Fibroblast of lung (primary cell): ENCODE results near the gene FHIT. TPM values are rescaled to one million over a fixed set of nuclear protein-coding genes. Genes with fewer than 3 reads are reported as not detected.

Source experiments
- DNase-seq, 2 donors: peaks; one replicate each; pipeline versions ENCODE4 v3.0.0 to v3.0.0-alpha.2; 2010; ENCODE audit warnings: low read depth in 2 of 2
- H2AFZ ChIP-seq: 2 replicates; pipeline ENCODE4 v1.5.1; 2012; ENCODE audit warnings: low read length, control low read depth, inconsistent platforms
- H3K27ac ChIP-seq: 2 replicates; pipeline ENCODE4 v1.5.1; 2011; ENCODE audit warnings: low read length, control low read depth; ENCODE audit not compliant: insufficient read depth
- H3K27me3 ChIP-seq: 2 replicates; pipeline ENCODE4 v1.5.1; 2011; ENCODE audit warnings: mild to moderate bottlenecking, low read length; ENCODE audit not compliant: control insufficient read depth, insufficient read depth
- H3K36me3 ChIP-seq: 2 replicates; pipeline ENCODE4 v1.5.1; 2011; ENCODE audit warnings: low read length; ENCODE audit not compliant: control insufficient read depth, insufficient read depth
- H3K4me1 ChIP-seq: 2 replicates; pipeline ENCODE4 v1.5.1; 2011; ENCODE audit warnings: low read length; ENCODE audit not compliant: control insufficient read depth, insufficient read depth; ENCODE audit errors: extremely low read depth
- H3K4me2 ChIP-seq: 2 replicates; pipeline ENCODE4 v1.5.1; 2011; ENCODE audit warnings: low read length, control low read depth; ENCODE audit not compliant: insufficient read depth; ENCODE audit errors: extremely low read depth
- H3K4me3 ChIP-seq, 4 experiments: fragments of 200-600 bp in 1 of 4; sonication (generic) in 1 of 4; replicated peaks in 1 of 4; 2 replicates each; pipeline ENCODE4 v1.5.1; 2011 to 2016; ENCODE audit warnings: low read length in 4 of 4, low read depth in 3 of 4, mild to moderate bottlenecking in 3 of 4, control low read depth in 2 of 4, inconsistent platforms in 1 of 4, mixed read lengths in 1 of 4; ENCODE audit not compliant: insufficient read depth in 1 of 4; ENCODE audit errors: control extremely low read depth in 1 of 4
- H3K79me2 ChIP-seq: 2 replicates; pipeline ENCODE4 v1.5.1; 2012; ENCODE audit warnings: mild to moderate bottlenecking, low read length, inconsistent platforms; ENCODE audit not compliant: control insufficient read depth, insufficient read depth
- H3K9ac ChIP-seq: 2 replicates; pipeline ENCODE4 v1.5.1; 2011; ENCODE audit warnings: mild to moderate bottlenecking, low read length, control low read depth; ENCODE audit not compliant: insufficient read depth
- H3K9me3 ChIP-seq: 2 replicates; pipeline ENCODE4 v1.5.1; 2012; ENCODE audit warnings: low read depth, low read length; ENCODE audit not compliant: control insufficient read depth, insufficient read depth
- H4K20me1 ChIP-seq: 2 replicates; pipeline ENCODE4 v1.5.1; 2011; ENCODE audit warnings: low read length; ENCODE audit not compliant: control insufficient read depth, insufficient read depth; ENCODE audit errors: extremely low read depth
- CTCF ChIP-seq, 2 donors: IDR thresholded peaks in 1 of 2; conservative IDR thresholded peaks in 1 of 2; 1 replicate in 1 of 2; 2 replicates in 1 of 2; pipeline ENCODE4 v1.5.1; 2011 to 2012; ENCODE audit warnings: low read length in 2 of 2, control low read depth in 1 of 2, inconsistent platforms in 1 of 2, low read depth in 1 of 2, mild to moderate bottlenecking in 1 of 2
- EZH2 ChIP-seq: IDR thresholded peaks from 2 replicates; pipeline ENCODE4 v1.5.1; 2012; ENCODE audit warnings: low read length, control low read depth, mild to moderate bottlenecking; ENCODE audit errors: missing control alignments
- polyA plus RNA-seq, 2 donors: library from polyadenylated mRNA; depleted of rRNA in 1 of 2; stranded (reverse) in 1 of 2; unstranded in 1 of 2; fragments of >200 nt; gene quantifications; 2 replicates each; pipeline ENCODE4 v1.2.1, GENCODE V29; 2011 to 2012; ENCODE audit warnings: missing spikeins in 1 of 2
- total RNA-seq: library from RNA; depleted of rRNA; stranded (reverse); fragments of >200 nt; gene quantifications from 2 replicates; pipeline ENCODE4 v1.2.1, GENCODE V29; 2014

The FHIT gene
- total and polyA plus RNA-seq, 2 donors (not counting 1 experiment from before 2014, with no cell fraction given) = 0.79 to 2.1 TPM

GRCh38 chr3:59994732-59995304, 1256.4 kb downstream of the FHIT start:
- TF ChIP-seq EZH2 (no peak), CTCF (conservative IDR thresholded peaks at IDR 0.05 in 1 of 2, IDR thresholded peaks at IDR 0.05 in 1 of 2; ENCODE audit: low read depth in 1 of 2, low read length in 2 of 2) (no peak)
- no peak for DNase-seq
- Histone ChIP-seq H3K27me3 (no peaks in the 10 kb centered on the region), H3K36me3 (no peaks in the 10 kb centered on the region), H2AFZ (no peak overlapping the region), H3K4me1 (no peaks in the 10 kb centered on the region), H3K9ac (no peak overlapping the region), H3K4me2 (no peak overlapping the region), H3K4me3 (no peak overlapping the region), H4K20me1 (no peaks in the 10 kb centered on the region), H3K79me2 (no peaks in the 10 kb centered on the region), H3K27ac (no peak overlapping the region), H3K9me3 (no peaks in the 10 kb centered on the region)

- H3K27me3 ChIP-seq = no peaks in the 10 kb centered on the region
- H3K36me3 ChIP-seq = no peaks in the 10 kb centered on the region
- no peaks in the 10 kb centered on the region for H3K9me3 ChIP-seq
- no peaks in the 10 kb centered on the region for H3K4me1 ChIP-seq
- TF ChIP-seq CTCF (conservative IDR thresholded peaks at IDR 0.05 in 1 of 2, IDR thresholded peaks at IDR 0.05 in 1 of 2; ENCODE audit: low read depth in 1 of 2, low read length in 2 of 2) = no peak
- TF ChIP-seq EZH2 = no peak
- H2AFZ ChIP-seq = no peak overlapping the region
- no peak overlapping the region for H3K4me3 ChIP-seq
- no peaks in the 10 kb centered on the region for H4K20me1 ChIP-seq
- no peak overlapping the region for H3K27ac ChIP-seq
- DNase-seq = no peak
- H3K79me2 ChIP-seq = no peaks in the 10 kb centered on the region
- H3K9ac ChIP-seq = no peak overlapping the region
- no peak overlapping the region for H3K4me2 ChIP-seq
These were observed 1258.7 kb downstream of the FHIT start for GRCh38 chr3:59992578-59992977.

GRCh38 chr3:59990915-59991314, 1260.3 kb downstream of the FHIT start:
- H2AFZ ChIP-seq = no peak overlapping the region
- H3K4me3 ChIP-seq = no peak overlapping the region
- no peaks in the 10 kb centered on the region for H3K9me3 ChIP-seq
- no peak overlapping the region for H3K9ac ChIP-seq
- H3K4me1 ChIP-seq = no peaks in the 10 kb centered on the region
- no peak overlapping the region for H3K27ac ChIP-seq
- no peaks in the 10 kb centered on the region for H4K20me1 ChIP-seq
- no peaks in the 10 kb centered on the region for H3K27me3 ChIP-seq
- TF ChIP-seq EZH2 (no peak), CTCF (conservative IDR thresholded peaks at IDR 0.05 in 1 of 2, IDR thresholded peaks at IDR 0.05 in 1 of 2; ENCODE audit: low read depth in 1 of 2, low read length in 2 of 2) (no peak)
- H3K79me2 ChIP-seq = no peaks in the 10 kb centered on the region
- no peak overlapping the region for H3K4me2 ChIP-seq
- DNase-seq = no peak
- no peaks in the 10 kb centered on the region for H3K36me3 ChIP-seq
